Inflammatory macrophage (primary cell): ENCODE data around the gene MT1E.
"Not testable (repeated sequence)": the region's sequence is repeated elsewhere in the genome, so short reads cannot be mapped to it uniquely, and the experiment has no call there.

Experiments used
- DNase-seq, 2 donors: peaks; one replicate each; pipeline ENCODE4 v3.0.0-alpha.2; 2020 to 2022

MT1E gene

GRCh38 chr16:56607109-56607618, 18.4 kb upstream of the MT1E start:
- peak in 1 of 2 donors; percentile 34 for DNase-seq

DNA sequence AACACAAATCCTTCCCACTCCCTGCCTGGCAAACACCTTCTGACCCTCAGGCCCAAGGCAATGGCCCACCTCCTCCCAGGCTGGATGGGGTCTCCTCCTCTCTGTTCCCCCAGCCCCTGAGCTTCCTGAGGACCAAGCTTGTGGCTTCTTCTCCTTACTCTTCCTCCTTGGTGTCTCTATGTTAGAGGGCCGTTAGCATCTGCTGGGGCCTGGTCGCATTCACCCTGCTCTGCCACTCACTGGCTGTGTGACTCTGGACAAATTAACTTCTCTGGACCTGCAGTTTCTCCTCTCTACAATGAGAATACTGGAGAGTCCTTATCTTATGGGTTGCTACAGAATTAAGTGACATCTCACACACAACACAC, 17.9 kb upstream of the MT1E start:
- DNase-seq = no peak

DNA sequence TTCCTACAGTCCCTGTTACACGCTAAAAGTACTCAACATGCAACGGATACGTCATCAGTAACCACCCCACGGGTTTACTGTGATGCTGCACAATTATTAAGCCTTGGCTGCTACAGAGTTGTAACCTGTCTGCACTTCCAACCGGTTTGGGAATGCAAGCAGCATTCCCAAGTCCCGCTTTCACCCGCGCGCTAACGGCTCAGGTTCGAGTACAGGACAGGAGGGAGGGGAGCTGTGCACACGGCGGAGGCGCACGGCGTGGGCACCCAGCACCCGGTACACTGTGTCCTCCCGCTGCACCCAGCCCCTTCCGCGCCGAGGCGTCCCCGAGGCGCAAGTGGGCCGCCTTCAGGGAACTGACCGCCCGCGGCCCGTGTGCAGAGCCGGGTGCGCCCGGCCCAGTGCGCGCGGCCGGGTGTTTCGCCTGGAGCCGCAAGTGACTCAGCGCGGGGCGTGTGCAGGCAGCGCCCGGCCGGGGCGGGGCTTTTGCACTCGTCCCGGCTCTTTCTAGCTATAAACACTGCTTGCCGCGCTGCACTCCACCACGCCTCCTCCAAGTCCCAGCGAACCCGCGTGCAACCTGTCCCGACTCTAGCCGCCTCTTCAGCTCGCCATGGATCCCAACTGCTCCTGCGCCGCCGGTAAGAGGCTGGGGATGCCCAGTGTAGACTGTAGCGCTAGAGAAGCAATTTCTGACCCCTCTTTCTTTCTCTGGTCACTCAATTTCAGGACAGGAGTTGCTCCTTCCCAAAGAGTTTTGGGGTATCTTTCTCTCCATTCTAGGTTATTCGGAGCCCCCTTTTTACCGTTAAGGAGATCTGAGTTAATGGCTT, 17.3 kb upstream of the MT1E start, which contains the start of gene MT2A:
Gene MT2A, plus strand, starts transcription at position 542 of the 833 bp plus-strand sequence. Its CDS starts 72 bp downstream, at position 614.
- DNase-seq = peak; percentile 96 to 99

DNA sequence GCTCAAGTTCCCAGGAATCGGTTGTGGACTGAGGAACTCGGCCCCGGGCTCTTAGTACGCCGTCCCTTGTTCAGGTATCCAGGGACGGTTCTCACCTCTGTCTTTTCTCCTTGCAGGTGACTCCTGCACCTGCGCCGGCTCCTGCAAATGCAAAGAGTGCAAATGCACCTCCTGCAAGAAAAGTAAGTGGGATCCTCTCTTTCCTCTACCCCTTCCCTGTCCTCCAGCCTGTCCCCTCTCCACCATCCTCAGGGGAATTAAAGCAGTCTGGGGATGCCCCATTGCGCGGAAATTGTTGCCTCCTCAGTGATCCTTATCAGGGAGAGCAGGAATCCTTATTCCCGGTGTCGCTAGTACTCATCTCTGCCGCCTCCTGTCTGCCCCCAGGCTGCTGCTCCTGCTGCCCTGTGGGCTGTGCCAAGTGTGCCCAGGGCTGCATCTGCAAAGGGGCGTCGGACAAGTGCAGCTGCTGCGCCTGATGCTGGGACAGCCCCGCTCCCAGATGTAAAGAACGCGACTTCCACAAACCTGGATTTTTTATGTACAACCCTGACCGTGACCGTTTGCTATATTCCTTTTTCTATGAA, 16.6 kb upstream of the MT1E start:
- DNase-seq = no peak

- peak; percentile 96 to 97 for DNase-seq
Measured at GRCh38 chr16:56609463-56609921, 16.1 kb upstream of the MT1E start.

DNA sequence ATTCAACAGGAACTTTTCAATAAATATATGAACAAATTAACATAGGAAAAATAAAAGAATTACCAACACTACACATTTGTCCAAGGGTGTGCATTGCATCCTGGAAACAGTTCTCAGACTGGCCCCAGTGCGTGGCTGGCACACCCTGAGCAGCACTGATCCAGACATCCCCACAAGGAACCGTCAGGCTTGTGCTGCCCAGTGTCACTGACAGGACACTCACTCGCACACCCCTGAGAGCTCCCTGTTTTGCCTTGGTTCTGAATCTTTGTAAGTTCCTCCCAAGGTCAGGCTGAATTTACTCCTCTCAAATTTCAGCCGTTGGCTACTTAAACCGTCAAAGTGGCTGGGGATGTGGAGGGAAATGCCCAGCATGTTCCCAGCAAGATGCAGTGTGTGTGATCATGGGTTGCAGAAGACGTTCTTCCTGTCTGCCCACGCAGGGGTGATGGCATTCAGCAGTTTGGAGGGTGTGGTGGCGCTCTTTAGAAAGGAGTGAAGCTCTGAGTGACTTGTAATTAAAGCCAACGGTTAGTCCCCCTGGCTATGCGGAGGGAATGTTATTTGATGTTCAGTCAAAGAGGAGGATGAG, 15.5 kb upstream of the MT1E start:
- peak; percentile 93 to 95 for DNase-seq

DNA sequence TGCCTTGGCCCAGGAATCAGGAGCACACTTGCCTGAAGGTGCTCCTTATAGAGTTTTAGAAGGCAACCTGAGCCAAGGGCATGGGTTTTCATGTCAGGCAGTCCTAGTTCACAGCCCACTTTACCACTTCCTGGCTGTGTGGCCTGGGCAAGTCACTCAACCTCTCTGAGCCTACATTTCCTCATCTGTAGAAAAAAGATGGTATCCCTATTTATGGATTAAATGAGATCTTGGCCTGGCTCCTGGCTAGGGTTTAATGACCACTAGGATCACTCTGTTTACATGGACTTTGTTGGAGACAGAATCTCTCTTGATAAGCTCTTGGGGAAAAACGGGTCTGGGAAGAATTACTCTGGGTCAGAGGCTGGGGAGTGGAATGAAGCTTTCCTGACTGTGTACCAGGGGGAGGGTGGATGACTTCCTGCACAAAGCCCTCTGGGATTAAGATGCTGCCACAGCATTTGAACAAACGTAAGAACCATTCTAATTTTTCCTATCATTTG, 14.9 kb upstream of the MT1E start:
- DNase-seq = no peak

- peak in 1 of 2 donors; percentile 17 for DNase-seq
Measured at GRCh38 chr16:56611281-56611833, 14.2 kb upstream of the MT1E start.

- no peak for DNase-seq
Measured at GRCh38 chr16:56613706-56614105, 11.9 kb upstream of the MT1E start.

GRCh38 chr16:56614549-56614991, 11.0 kb upstream of the MT1E start:
- no peak for DNase-seq

DNA sequence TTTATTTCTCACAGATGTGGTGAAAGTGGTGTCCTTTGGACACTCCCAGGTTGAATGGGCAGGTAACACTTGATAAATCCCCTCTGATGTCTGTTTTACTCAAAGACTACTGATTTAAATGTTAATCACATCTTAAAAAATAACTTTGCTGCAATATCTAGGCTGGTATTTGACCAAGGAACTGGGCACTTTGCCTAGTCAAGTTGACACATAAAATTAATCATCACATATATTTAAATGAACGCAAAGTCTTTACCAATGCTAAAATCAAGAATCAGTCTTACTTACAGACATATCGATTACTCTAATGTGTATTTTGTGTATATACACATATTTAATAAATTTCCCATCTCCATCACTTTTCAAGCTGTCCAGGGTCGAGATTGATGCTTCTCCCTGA, 10.2 kb upstream of the MT1E start:
- no peak for DNase-seq

DNA sequence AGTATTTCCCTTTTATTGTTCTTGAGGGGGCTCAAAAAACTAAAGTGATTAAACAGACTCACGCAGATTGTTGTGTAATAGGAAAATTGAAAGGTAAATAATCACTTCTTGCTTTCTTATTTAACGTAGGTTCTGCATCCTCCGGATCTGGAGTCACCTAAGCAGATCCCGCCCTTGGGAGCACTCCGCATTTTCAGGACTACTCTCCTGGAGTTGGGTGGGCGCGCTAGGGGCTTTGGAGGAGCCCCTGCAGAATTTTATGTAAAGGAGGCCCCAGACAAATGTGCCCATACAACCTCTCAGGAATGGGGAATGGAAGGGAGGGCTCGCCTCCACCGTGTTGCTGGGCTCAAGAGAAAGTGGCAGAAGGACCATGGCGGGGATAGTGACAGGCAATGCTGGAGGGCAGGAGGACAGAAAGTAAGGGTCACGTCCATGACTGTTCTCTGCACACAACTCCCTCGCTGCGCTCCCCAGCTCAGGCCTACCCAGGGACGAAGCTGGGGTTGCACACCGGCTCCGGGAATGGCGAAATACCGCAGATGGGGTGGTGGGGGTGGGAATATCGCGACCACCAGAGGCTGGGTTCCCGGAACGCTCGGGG, 8.9 kb upstream of the MT1E start:
- DNase-seq = no peak

- no peak for DNase-seq
Measured at GRCh38 chr16:56617212-56618085, 8.1 kb upstream of the MT1E start.

DNA sequence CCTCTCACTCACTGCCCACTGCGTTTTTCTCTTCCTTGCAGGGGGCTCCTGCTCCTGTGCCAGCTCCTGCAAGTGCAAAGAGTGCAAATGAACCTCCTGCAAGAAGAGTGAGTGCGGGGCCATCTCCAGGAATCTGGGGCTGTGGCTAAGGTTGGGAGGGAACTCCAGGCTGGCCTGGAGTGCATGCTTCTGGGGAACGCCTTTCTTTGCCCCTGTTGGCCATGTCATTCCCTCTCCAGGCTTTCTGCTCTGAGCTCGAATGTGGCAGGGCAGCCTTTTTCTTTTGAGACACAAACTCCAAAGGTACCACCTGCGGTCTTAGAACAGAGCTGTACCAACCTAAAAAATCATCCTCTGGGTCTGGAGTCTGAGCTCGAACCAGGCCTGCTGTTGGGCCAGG, 7.4 kb upstream of the MT1E start:
- DNase-seq = no peak

- DNase-seq = no peak
Measured at GRCh38 chr16:56620339-56620897, 5.2 kb upstream of the MT1E start.

GRCh38 chr16:56621665-56622445, 3.7 kb upstream of the MT1E start:
- not testable (repeated sequence) for DNase-seq

DNA sequence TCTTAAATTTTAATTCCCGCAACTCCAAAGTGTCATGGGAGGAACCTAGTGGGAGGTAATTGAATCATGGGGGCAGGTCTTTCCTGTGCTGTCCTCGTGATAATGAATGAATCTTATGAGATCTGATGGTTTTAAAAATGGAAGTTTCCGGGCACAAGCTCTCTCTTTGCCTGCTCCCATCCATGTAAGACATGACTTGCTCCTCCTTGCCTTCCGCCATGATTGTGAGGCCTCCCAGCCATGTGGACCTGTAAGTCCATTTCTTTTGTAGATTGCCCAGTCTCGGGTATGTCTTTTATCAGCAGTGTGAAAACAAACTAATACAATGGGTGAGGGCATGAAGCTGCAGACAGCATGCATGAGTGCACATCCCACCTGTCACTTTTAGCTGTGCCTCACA, 2.4 kb upstream of the MT1E start:
- DNase-seq = not testable (repeated sequence)

GRCh38 chr16:56623637-56624036, 1.9 kb upstream of the MT1E start:
- DNase-seq = peak in 1 of 2 donors; percentile 38

DNA sequence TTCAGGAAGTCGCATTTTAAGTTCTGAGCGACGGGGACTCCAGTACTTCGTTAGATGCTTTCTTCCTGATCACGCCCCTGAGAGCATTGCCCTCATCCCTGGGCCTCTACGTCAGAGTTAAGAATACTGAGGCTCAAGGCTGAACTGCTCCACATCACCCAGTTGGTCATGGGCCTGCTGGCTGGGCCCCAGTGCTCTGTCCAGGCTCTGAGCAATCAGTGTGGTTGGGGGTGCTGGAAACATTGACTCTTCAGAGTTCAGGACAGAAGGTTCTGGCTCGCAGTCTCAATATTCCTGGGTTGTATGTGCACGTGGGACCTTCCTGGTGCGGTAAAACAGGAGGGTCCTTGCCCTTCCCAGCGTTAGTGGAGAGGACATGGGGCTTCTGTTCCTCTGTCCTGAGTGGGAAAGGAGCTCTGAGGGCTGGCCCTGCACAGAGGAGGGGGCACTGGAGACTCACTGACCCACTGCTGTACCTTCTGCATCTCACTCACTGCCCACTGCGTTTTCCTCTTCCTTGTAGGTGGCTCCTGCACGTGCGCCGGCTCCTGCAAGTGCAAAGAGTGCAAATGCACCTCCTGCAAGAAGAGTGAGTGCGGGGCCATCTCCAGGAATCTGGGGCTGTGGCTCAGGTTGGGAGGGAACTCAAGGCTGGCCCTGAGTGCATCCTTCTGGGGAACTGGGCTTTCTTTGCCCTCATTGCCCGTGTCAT, 518 bp downstream of the MT1E start:
- no peak for DNase-seq

GRCh38 chr16:56626685-56627084, 1.1 kb downstream of the MT1E start:
- DNase-seq = no peak
